ENCODE measurements around the gene ANKRD40CL.

- no peak for TF ChIP-seq POLR2A (IDR thresholded peaks at IDR 0.05; ENCODE audit: low read depth, low read length)
- no peak for TF ChIP-seq POLR2AphosphoS5 (IDR thresholded peaks at IDR 0.05; ENCODE audit: low read depth, low read length)
- TF ChIP-seq TAF1 (IDR thresholded peaks at IDR 0.05; ENCODE audit: borderline replicate concordance, low read depth, low read length) = no peak
These were observed 24.8 kb upstream of the ANKRD40CL start for GRCh38 chr17:50792132-50792531.
